Rectal smooth muscle tissue (tissue), 1 donor: ENCODE results near the gene ATAD1.
"Not testable (repeated sequence)": the region's sequence is repeated elsewhere in the genome, so short reads cannot be mapped to it uniquely, and the experiment has no call there.

Experiments used
- H3K27ac ChIP-seq: one replicate; pipeline ENCODE4 v1.7.0; 2013; ENCODE audit warnings: low read depth, low read length, inconsistent platforms
- H3K27me3 ChIP-seq: one replicate; pipeline ENCODE4 v1.7.0; 2013; ENCODE audit warnings: low read length; ENCODE audit not compliant: control insufficient read depth, insufficient read depth
- H3K36me3 ChIP-seq: one replicate; pipeline ENCODE4 v1.7.0; 2013; ENCODE audit warnings: low read length; ENCODE audit not compliant: control insufficient read depth, insufficient read depth
- H3K4me1 ChIP-seq: one replicate; pipeline ENCODE4 v1.7.0; 2013; ENCODE audit warnings: low read length; ENCODE audit not compliant: control insufficient read depth, insufficient read depth
- H3K4me3 ChIP-seq: one replicate; pipeline ENCODE4 v1.7.0; 2013; ENCODE audit warnings: low read length
- H3K9ac ChIP-seq: one replicate; pipeline ENCODE4 v1.7.0; 2013; ENCODE audit warnings: low read length

The ATAD1 gene

DNA sequence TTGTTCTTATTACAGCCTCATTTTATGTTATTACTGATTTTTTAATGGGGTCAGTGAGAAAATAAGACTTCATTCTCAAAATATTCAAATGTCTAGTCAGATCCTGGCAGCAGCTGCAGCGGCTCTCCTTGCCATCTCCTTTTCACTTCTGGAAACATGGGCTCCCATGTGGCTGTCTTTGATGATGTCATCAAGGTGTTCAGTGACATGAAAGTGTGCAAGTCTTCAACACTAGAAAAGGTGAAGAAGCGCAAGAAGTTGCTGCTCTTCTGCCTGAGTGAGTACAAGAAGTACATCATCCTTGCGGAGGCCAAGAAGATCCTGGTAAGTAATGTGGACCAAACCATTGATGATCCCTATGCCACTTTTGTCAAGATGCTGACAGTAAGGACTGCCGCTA is 25.7 kb upstream of the ATAD1 start:
- no peaks in the 10 kb centered on the region for H3K4me1 ChIP-seq
- no peak overlapping the region for H3K4me3 ChIP-seq
- no peak overlapping the region for H3K9ac ChIP-seq
- H3K36me3 ChIP-seq: no peaks in the 10 kb centered on the region
- H3K27me3 ChIP-seq: no peaks in the 10 kb centered on the region
- H3K27ac ChIP-seq: no peak overlapping the region

DNA sequence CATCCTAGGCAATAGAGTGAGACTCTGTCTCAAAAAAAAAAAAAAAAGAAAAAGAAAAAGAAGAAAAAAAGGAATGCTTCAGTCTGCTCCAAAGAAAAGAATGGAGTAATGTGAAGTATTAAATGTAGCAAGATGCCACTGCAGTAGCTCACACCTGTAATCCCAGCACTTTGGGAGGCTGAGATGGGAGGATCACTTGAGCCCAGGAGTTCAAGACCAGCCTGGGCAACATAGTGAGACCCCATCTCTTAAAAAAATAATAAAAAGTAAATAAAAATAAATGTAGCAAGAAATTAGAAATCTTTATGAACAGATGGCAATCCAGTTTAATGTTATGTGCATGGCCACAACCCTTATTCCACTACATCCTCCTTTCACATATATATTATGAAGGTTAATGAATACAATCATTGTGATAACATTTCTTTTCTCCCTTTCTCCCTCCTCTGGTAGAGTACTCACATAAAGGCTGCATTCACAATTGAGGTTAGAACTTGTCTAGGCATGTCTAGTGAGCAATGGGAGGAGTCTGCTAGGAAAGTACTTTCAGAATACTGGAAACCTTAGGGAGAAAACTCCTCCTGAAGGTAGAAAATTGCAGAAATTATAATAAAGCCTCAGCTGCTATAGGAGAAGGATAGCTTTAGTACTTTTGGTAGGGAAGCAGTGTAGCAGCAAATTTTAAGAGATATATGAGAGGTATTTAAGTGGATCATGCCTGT is 24.9 kb upstream of the ATAD1 start:
- no peak overlapping the region for H3K4me3 ChIP-seq
- no peaks in the 10 kb centered on the region for H3K36me3 ChIP-seq
- no peak overlapping the region for H3K9ac ChIP-seq
- H3K27ac ChIP-seq: no peak overlapping the region
- H3K27me3 ChIP-seq: no peaks in the 10 kb centered on the region
- H3K4me1 ChIP-seq: no peaks in the 10 kb centered on the region

DNA sequence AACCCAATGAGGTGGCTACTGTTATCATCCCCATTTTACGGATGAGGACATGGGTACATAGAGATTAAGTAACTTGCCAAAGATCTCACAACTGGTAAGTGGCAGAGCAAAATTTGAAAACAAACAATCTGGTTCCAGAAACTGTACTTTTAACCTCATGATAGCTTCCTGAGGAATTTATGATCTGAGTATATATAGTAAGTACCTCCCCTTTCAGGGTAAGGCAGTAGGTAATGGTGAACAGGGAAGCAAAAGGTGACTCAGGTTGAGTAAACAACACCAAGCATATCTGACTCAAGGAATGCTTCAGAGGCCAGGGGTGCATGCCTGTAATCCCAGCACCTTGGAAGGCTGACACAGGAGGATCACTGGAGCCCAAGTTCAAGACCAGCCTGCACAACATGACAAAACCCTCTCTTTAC is 24.2 kb upstream of the ATAD1 start:
- no peak overlapping the region for H3K9ac ChIP-seq

DNA sequence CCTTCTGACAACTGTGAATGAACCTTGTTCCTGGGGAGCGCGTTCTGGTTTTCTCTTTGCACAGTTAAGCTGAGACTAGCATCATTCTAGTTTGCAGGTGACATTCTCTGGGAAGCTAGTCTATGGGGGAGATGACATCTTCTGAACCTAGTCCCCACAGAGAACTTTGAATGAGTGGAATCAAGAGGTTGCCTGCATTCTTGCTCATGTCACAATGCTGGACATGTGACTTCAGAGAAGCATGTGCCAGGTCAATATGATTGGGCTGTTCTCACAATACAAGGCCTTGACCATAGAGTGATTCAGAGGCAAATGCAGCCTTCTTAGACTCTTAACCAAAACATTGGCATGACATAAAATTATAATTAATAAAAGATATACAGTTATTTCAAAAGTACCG is 23.2 kb upstream of the ATAD1 start:
- Histone ChIP-seq H3K4me3 (no peak overlapping the region), H3K36me3 (no peaks in the 10 kb centered on the region), H3K27me3 (no peaks in the 10 kb centered on the region), H3K9ac (no peak overlapping the region), H3K27ac (no peak overlapping the region), H3K4me1 (no peaks in the 10 kb centered on the region)

More for the DNA sequence above, 24.2 kb upstream of the ATAD1 start:
- Histone ChIP-seq H3K27ac (no peak overlapping the region), H3K36me3 (no peaks in the 10 kb centered on the region), H3K4me1 (no peaks in the 10 kb centered on the region), H3K27me3 (no peaks in the 10 kb centered on the region), H3K4me3 (no peak overlapping the region)

GRCh38 chr10:87838650-87839049 is 20.6 kb upstream of the ATAD1 start:
- no peak overlapping the region for H3K4me3 ChIP-seq
- no peaks in the 10 kb centered on the region for H3K27me3 ChIP-seq
- no peak overlapping the region for H3K27ac ChIP-seq
- no peaks in the 10 kb centered on the region for H3K36me3 ChIP-seq
- no peaks in the 10 kb centered on the region for H3K4me1 ChIP-seq
- no peak overlapping the region for H3K9ac ChIP-seq

- no peaks in the 10 kb centered on the region for H3K4me1 ChIP-seq
- no peaks in the 10 kb centered on the region for H3K27me3 ChIP-seq
- H3K4me3 ChIP-seq: no peak overlapping the region
- no peak overlapping the region for H3K9ac ChIP-seq
- no peaks in the 10 kb centered on the region for H3K36me3 ChIP-seq
- H3K27ac ChIP-seq: no peak overlapping the region
These were observed 19.4 kb upstream of the ATAD1 start for GRCh38 chr10:87837445-87837844.

- H3K27ac ChIP-seq: no peak overlapping the region
- no peaks in the 10 kb centered on the region for H3K4me1 ChIP-seq
- no peak overlapping the region for H3K4me3 ChIP-seq
- no peaks in the 10 kb centered on the region for H3K36me3 ChIP-seq
- no peak overlapping the region for H3K9ac ChIP-seq
- H3K27me3 ChIP-seq: no peaks in the 10 kb centered on the region
These were observed 18.1 kb upstream of the ATAD1 start for GRCh38 chr10:87836098-87836497.

DNA sequence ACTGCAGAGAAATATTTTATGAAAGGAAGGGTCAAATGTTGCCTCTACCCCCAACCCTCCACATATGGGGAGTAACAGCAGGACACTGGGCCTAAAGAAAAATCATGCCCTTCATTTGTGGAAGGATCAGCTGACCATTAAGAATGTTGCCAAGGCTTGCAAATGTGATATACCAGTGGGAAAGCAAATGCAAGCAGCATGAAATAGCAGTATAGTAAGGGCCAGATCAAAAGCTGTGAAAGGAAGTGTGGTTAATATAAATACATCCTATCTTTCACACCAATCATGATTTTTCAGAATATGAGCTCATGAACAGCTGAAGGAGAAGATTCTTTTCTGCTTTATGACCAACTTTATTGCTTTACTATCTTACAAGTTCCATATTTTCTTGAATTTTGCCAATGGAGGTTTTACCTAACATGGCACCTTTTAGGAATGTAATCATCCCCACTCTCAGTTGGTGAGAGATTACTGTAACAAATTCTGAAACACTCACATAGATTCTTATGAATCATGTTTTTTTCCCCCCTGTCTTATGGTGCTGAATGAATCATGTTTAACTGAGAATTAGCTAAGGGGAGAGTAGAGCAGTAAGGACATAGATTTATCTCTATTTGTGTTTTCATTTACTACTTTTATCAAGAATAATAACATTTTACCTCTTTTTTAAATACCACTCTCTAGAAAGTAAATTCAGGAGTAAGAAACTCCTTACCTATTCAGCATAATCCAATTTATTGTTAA is 12.1 kb upstream of the ATAD1 start:
- Histone ChIP-seq H3K9ac (no peak overlapping the region), H3K27ac (no peak overlapping the region), H3K4me3 (no peak overlapping the region), H3K36me3 (no peaks in the 10 kb centered on the region), H3K4me1 (no peaks in the 10 kb centered on the region), H3K27me3 (no peaks in the 10 kb centered on the region)

GRCh38 chr10:87829051-87829450 is 11.0 kb upstream of the ATAD1 start:
- not testable (repeated sequence) for H3K9ac ChIP-seq, H3K27ac ChIP-seq, H3K4me3 ChIP-seq, H3K27me3 ChIP-seq, H3K36me3 ChIP-seq, H3K4me1 ChIP-seq

DNA sequence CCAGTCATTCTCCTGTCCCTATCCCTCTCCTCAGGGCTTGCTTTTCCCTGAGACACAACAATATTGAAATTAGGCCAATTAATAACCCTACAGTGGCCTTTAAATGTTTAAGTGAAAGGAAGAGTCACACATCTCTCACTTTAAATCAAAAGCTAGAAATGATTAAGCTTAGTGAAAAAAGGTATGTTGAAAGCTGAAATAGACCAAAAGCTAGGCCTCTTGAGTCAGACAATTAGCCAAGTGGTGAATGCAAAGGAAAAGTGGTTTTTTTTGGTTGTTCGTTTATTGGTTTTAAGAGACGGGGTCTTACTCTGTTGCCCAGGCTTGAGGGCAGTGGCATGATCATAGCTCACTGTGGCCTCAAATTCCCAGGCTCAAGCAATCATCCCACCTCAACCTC is 9.7 kb upstream of the ATAD1 start:
- H3K27me3 ChIP-seq: no peaks in the 10 kb centered on the region
- H3K36me3 ChIP-seq: no peaks in the 10 kb centered on the region
- no peaks in the 10 kb centered on the region for H3K4me1 ChIP-seq
- no peak overlapping the region for H3K27ac ChIP-seq
- no peak overlapping the region for H3K9ac ChIP-seq
- no peak overlapping the region for H3K4me3 ChIP-seq

DNA sequence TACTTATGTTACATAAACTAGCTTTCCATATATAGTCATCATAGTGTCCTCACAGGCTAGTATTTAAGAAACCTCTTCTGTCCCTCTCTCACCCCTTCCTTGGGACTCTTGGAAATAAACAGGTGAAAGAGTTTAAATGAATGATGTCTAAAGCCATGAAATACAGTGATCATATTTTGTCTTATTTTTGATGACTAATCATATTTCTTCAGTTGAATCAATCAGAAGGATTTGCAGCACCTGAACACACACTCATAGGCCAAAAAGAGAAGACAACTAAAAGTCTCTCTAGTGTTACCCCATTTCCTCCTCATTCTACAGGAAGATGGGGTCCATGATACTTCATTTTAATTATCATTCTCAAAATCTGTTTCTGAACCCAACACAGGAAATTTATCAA is 8.6 kb upstream of the ATAD1 start:
- Histone ChIP-seq H3K9ac (no peak overlapping the region), H3K4me3 (no peak overlapping the region), H3K4me1 (no peaks in the 10 kb centered on the region), H3K36me3 (no peaks in the 10 kb centered on the region), H3K27ac (no peak overlapping the region), H3K27me3 (no peaks in the 10 kb centered on the region)

- Histone ChIP-seq H3K4me1 (peaks cover 5% of the 10 kb centered on the region), H3K27ac (no peak overlapping the region), H3K27me3 (no peaks in the 10 kb centered on the region), H3K4me3 (no peak overlapping the region), H3K9ac (no peak overlapping the region), H3K36me3 (no peaks in the 10 kb centered on the region)
These were observed 1.2 kb upstream of the ATAD1 start for GRCh38 chr10:87819289-87819585.
